NAMALWA (cell line): ENCODE data around the gene RAD9A.

Source experiments
- DNase-seq: peaks from one replicate; pipeline ENCODE4 v3.0.0-alpha.2; 2015; ENCODE audit warnings: low spot score

RAD9A gene

DNA sequence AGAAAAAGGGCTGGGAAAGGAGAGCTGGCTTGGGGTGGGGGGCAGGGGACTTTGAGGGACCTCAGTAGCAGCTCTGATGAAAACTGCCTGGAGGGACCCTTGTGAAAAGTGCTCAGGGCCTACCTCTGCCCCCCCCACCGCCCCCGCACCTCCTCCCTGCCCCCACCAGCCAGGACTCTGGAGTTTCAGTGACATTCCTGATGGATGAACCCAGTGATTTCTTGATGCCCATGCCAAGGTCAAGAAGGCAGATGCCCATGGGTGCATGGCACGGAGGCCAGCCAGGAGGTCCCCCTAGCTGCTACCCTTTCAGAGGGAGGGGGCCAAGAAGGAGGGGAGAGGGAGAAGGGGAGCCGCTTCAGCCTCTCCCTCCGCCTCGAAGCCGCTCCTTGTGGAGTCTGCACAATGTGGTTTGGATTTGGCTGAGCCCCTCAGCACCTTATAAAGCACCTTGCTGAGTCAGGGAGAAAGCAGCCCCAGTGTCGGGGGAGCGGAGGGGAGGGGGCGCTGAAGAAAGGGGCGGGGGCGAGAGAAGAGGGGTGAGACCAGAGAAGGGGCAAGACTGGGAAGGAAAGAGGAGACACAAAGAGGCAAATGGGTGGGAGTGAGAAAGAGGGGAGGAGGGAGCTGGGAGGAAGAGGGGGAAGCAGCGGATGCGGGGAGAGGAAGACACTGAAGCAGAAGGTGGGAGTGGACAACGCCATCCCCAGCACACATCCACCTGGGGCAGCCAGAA lies 16.3 kb upstream of the RAD9A start:
- DNase-seq = no peak

DNA sequence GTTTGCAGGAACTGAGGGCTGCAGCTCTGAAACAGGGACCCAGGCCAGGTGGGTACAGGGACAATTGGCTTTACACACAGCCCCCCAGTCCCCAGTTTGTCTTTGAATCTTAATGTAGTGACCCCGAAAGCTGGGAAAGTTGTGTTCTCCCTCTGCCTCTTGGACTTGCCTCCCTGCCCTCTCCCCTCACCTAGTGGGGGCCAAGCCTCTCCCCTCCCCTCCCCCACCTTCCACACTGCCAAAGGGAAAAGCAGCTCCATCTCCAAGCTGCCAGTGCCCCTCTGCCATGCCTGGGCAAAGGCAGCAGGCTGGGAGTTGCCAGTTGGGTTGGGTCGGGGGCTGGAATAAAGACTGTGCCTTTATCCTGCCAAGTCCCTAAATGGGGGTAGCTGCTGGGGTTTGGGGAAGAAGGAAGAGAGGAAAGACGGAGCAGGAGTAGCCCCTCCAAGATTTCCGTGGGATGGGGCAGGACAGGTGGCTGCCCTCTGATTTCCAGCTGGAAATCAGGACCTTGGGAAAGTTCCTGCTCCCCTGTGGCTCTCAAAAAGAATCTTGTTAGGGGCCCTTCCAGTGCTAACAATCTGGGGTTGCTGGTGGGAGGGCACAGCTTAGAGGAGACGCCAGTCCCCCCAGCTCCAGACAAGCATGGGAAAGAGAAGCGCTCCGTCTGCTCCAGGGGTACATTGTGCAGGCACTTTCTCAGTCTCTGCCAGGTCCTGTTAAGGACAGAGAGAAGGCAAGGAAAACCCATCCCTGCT lies 15.5 kb upstream of the RAD9A start:
- DNase-seq = no peak

DNA sequence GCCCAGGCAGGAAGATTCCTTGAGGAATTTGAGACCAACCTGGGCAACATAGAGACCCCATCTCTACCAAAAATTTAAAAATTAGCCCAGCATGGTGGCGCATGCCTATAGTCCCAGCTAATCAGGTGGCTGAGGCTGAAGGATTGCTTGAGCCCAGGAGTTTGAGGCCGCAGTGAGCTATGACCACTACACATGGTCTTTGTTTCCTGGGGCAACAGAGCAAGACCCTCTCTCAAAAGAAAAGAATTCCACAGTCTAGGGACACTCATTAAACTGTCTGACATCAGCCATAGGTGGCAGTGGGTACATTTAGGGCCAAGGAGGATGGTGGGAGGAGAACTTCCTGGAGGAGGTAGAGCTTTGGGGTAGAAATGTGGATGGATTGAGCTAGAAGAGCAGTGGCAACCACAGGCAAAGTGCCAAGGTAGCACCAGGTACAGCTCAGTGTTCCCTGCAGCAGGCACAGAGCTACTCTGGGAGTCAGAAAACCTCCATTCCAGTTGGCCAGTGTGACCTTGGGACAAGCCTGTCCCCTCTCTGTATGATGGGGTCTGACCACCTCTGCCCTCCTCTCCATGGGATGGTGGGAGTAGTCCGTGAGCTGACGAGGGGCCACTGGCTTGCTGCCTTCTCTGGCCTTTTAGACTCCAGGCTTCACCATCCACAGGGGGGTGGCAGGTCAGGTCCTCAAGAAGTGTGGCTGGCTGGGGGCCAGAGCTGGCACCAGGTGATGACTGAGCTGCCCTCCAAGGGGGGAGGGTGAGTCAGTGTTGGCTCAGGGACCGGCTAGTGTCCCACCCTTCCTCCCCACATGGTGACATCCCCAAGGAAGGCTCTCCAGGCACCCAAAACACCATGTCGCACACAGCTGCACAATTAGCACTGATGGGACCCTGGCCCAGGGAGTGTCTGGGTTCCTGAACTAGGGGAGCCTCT lies 14.6 kb upstream of the RAD9A start:
- DNase-seq = no peak

DNA sequence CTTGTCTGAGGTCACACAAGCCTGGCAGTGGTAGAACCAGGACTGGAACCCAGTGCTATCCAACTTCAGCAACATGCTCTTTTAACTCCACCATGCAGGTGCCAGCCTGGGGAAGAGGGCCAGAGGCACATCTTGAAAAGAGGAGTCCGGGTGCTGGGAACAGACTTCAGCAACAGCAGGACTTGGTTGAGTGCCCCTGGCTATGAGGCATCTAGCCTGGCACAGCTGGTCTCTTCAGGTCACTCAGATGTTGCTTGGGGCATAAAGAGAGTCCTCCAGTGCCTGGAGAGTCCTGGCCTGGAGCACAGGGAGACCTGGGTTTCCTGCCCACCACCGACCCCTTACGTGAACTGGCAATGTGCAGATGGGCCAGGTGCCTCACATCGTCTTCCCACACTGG lies 13.2 kb upstream of the RAD9A start:
- DNase-seq = no peak

DNA sequence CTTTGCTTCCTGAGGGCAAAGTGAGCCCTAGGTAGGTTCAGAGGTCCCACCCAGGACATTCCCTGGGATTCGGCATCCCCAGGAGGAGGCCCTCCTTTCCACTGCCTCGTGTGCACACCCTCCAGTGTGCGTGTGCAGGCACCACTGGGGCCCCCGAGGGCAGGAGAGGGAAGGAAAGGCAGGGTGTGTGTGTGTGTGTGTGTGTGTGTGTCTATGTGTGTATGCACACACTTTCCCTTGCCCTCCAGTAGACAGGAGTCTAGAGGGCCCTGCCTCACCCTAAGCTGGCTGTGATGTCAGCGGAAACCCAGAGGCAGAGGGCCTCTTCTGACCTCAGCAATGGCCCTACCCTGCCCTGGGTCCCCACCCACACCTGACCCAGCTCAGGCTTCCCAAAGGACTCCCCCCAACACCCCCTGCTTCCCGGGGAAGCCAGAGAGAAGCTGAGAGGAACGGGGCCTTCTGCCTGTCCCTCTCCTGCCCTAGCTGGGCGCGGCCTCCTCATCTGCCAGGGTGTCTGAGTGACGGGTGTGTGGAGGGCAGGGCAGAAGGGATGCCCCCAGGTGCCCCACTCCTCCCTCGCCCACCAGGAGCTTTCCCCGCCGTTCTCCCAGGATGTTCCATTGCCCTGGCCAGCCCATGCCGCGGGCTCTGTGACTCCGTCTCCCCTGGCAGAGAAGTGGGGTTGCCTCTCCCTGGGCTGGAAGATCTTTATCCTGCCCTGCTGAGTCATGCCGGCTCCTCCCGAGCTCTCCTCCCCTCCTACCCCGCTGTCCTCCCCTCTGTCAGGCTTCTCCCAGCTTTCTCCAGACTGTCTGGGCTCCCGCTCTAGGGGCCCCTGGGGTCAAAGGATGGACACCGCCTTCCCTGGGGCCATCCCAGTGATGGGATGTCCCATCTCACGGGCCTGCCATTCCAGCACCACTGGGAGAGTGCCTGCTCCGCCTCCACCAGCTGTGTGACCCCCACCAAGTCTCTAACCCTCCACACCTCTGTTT lies 12.4 kb upstream of the RAD9A start:
- DNase-seq = no peak

DNA sequence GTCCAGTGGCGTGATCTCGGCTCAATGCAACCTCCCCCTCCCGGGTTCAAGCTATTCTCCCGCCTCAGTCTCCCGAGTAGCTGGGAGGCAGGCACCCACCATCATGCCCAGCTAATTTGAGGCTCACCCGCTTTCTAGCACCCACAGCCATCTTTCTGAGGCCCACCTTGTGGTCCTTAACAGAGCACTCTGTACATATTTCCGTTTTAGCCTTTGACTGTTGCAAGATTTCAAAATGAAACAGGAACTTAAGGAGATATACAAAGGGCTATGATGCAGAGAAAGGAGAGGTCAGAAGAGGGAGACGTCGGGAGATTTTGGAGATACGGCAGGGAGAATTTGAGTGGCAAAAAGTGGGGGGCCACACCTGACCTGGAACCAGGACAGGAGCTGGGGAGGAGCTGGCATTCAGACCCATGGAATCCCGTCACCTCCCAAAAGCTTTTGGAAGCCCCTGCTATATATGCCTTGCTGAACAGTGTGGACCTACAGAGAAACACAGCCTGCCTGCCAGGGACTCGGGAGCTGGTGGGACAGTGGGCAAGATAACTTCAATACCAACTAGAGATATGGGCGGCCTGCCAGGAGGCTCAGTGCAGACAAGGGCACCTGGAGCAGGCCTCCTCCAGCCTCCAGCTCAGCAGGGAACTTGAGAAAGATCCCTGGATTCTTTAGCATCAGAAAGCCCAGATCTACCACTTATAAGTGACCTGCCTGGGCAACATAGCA lies 10.4 kb upstream of the RAD9A start:
- DNase-seq = peak; percentile 80

DNA sequence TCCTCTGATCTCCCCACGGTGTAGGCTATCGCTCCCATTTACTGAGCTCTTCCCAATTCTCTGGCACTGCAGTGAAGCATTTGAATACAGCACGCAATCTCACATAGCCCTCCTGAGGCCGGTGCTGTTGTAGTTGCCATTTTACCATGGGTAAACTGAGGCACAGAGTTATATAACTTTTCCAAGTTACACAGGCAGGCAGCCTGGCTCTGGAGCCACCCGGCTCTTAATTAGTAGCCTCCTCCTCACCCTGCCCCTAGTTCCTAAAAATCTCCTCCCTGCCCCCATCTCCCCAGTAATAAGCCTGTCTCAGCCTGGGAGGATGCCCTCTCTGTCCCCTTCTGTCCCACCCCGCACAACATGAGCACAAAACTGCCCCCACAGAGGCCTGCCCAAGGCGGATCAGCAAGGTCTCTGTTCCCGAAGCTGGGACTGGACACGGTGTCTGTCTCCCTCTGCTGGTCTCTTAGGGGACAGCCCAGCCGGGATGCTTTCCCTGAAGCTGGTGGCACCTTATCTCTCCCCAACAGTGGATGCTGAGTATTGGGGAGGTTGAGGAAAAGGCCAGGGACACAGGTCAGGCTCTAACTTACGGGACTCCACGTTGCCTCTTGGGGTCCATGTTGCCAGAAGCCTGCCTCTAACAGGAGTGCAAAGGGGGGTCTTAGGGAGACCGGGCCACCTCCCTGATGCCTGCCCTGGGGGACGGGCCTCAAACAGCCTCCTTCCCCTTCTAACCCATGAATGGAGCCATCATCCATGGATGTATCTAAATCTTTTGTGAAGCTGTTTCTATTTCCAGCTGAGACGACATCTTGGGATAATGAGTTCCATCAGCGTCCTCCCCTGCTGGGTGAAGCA lies 9.3 kb upstream of the RAD9A start:
- peak; percentile 88 for DNase-seq

DNA sequence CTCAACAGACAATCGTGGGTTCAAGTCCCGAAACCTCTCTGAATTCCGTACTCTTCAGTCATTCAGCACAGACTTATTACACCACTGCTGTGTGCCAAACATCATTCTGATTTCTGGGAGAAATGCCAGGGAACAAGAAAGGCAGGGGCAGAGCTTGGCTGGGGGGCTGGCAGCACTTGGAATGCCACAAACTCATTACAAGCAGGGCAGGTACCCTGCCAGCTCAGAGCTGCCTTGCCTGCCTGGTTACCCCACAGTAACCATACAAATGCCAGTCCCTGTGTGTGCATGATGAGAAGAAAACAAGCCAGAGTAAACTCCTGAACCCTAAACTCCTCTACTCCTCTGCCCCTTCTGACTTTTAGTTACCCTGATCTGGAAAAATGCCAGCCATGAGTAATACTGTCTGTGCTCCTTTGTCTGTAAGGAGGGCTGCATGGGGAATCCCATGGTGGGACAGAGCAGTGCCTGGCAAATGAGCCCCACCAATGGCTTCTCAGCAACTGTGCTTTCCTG lies 6.9 kb upstream of the RAD9A start:
- DNase-seq = no peak

DNA sequence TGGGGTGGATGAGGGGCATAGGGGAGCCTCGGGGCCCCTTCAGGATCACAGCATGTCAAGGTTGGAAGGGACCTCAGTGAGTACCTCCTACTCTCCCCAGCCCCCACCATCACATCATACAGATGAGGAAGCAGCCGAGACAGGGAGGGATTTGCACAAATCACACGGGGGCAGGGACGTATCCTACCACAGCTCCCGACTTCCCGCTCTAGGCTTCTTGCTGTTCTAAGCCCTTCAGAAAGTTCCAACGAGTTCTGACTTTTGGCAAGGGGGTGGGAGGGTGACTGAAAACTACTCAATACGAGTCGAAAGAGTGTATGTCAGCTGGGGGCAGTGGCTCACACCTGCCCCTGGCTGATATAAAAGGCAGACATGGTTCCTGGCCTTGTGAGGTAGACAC lies 4.7 kb upstream of the RAD9A start:
- no peak for DNase-seq

DNA sequence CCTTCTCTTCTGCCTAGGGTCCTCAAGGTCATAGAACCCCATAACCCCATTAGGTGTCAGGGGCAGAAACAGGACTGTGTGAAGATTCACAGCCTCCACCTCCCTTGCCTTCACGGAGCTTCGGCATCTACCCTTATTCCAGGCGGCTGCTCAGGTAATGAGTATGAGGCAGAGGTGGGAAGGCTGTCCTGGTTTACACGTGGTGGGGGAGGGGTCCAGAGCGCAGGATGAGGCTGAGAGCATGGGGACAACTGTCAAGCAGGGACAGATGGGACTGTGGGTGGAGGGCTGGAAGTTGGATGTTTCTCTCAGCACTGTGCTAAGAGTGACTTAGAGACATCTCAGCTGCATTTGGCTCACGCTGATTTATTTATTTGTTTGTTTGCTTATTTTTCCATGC lies 4.3 kb upstream of the RAD9A start:
- no peak for DNase-seq

DNA sequence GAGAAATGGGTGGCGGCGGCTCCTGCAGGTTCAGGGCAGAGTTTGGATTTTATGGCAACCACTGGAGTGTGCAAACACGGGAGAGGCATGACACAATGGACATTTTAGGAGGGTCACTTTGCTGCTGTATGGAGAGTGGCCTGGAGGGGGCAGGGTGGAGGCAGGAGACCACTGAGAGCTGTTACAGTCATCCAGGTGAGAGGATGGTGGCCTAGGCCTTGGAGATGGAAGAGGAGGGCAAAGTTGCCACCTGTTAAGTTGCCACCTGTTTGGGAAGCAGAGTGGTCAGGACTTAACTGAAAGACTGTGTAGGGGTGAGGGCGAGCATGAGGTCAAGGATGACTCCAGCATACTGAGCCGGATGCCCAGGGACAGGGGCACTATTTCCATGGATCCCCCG lies 2.3 kb upstream of the RAD9A start:
- peak; percentile 66 for DNase-seq

DNA sequence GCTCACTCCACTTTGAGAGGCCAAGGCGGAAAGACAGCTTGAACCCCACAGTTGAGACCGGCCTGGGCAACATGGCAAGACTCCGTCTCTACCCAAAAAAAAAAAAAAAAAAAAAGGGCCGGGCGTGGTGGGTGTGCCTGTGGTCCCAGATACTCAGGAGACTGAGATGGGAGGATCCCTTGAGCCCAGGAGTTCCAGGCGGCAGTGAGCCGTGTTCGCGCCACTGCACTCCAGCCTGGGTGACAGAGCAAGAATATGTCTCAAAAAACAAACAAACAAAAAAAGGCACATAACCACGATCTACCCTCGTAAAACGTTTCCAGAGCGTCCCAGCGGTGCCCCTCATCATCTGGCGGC lies 861 bp upstream of the RAD9A start:
- DNase-seq = no peak

DNA sequence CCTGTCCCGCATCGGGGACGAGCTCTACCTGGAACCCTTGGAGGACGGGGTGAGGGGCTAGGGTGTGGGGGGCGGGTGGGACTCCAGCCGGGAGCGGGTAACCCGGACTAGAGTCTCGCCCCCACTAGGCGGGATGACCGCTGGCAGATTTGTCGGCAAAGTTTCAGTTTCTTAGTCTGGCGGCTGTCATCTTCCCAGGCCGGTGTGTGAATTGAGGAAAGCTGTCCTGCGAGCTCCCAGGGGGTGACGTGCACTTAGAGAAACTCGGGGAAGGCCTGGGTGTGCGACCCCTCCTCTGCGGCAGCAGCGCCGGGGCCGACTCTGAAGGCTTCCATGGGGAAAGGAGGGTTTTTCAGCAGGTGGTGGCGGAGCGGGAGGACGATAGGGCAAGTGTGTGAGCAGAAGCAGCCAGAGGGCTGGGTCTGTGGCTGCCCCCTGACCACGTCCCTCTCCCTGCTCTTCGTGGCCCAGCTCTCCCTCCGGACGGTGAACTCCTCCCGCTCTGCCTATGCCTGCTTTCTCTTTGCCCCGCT lies 463 bp downstream of the RAD9A start:
- no peak for DNase-seq

DNA sequence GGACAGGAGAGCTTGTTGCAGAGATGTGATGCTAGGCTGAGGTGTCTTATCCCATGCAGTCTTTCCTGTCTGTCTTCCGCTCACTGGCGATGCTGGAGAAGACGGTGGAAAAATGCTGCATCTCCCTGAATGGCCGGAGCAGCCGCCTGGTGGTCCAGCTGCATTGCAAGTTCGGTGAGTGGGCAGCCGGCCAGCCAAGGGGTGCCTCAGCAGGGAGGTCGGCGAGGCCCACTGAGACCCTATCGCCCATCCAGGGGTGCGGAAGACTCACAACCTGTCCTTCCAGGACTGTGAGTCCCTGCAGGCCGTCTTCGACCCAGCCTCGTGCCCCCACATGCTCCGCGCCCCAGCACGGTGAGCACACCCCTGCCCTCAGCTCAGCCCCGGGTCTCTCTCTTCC lies 1.7 kb downstream of the RAD9A start:
- DNase-seq = no peak

DNA sequence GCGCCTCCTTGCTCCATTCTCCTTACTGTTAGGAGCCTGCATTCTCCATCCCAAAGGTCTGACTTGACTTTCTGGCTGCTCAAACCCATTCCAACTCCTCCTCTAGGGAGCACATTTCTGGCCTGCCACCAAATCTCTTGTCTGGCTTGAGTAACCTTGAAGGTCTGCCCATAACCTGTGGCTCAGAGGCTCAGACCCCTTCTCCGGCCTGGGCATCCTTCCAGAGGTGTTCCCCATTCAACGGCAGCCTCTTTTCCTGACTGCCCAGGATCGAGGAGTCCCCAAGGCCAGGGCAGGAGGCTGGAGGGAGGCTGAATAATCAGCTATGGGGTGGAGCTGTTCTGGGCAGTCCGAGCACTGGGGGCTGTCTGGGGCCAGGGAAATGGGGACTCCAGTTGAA lies 2.2 kb downstream of the RAD9A start:
- DNase-seq = no peak

DNA sequence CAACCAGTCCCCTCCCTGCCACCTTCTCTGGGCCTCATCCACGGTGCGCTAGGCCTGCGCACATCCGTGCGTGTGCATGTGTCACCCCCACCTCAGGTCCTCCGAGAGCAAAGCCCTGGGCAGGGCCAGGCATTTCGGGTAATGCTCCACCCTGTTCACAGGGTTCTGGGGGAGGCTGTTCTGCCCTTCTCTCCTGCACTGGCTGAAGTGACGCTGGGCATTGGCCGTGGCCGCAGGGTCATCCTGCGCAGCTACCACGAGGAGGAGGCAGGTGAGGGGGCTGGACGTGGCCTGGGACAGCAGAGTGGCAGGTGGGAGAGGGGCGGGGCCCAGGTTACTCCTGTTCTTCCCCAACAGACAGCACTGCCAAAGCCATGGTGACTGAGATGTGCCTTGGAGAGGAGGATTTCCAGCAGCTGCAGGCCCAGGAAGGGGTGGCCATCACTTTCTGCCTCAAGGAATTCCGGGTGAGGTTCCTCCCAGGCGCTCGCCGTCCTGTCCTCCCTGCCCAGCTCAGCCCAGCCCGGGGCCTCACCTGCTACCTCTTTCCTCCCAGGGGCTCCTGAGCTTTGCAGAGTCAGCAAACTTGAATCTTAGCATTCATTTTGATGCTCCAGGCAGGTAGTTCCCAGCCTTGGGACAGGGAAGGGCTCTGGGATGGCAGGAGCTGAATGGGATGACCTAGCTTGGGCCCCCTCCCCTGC lies 3.9 kb downstream of the RAD9A start:
- DNase-seq = no peak

DNA sequence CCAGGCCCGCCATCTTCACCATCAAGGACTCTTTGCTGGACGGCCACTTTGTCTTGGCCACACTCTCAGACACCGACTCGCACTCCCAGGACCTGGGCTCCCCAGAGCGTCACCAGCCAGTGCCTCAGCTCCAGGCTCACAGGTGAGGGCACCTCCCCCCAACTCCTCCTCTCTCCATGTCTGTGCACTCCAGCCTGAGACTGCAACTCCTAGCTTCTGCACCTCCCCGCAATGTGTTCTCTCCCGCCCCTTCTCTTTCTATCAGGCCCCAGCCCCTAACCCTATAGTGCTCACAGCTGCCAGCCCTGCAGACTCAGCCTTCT lies 4.4 kb downstream of the RAD9A start:
- no peak for DNase-seq

DNA sequence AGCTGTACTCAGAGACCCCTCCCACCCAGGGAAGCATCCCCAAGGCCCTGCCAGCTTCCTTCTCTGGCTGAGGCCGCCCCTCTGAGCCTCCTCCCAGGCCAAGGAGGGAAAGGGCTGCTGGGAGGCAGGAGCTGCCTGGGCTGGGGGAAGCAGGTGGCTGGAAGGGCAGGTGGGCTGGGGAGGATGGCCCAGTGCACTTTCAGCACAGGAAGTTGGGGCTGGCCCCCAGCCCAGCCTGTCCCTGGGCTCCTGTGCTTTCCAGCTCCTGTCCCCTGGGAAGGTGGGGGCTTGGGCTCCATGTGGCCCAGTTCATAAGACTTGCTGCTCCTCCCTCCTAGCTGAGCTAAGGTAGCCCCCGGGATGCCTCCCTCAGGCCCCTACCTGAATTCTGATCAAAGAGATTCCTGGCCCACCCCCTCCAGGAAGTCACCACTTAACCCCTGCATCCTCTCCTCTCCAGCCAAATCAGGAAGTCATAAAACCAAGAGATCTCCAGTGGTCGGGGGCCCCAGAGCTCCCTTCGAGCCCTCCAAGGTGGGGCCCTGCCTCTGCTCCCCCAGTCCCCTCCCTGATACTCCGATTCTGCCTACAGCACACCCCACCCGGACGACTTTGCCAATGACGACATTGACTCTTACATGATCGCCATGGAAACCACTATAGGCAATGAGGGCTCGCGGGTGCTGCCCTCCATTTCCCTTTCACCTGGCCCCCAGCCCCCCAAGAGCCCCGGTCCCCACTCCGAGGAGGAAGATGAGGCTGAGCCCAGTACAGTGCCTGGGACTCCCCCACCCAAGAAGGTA lies 5.0 kb downstream of the RAD9A start:
- no peak for DNase-seq
